IMR-90 (cell line): ENCODE results near the gene NTSR2.

Experiments used
- CTCF ChIP-seq: conservative IDR thresholded peaks from 2 replicates; pipeline ENCODE4 v1.5.1; 2012; ENCODE audit warnings: mild to moderate bottlenecking, low read depth, low read length, improper control_type of control experiment
- NFE2L2 ChIP-seq: fragments of 150-350 bp; IDR thresholded peaks from 2 replicates; pipeline ENCODE4 v1.6.1; 2016; ENCODE audit warnings: low read depth, mild to moderate bottlenecking, low read length
- POLR2A ChIP-seq: IDR thresholded peaks from 2 replicates; pipeline ENCODE4 v1.6.1; 2012; ENCODE audit warnings: mild to moderate bottlenecking, low read depth, low read length

- TF ChIP-seq CTCF, result no peak
- no peak for TF ChIP-seq NFE2L2
- no peak for TF ChIP-seq POLR2A
Measured at GRCh38 chr2:11717623-11718022, 47.6 kb upstream of the NTSR2 start.
